ENCODE measurements around the gene SERTM1. TPM values are rescaled to one million over a fixed set of nuclear protein-coding genes. Genes with fewer than 3 reads are reported as not detected.

Gene SERTM1
- total and polyA plus RNA-seq, 2 experiments from 2014 or later, result 0.70 TPM; not detected in 1

DNA sequence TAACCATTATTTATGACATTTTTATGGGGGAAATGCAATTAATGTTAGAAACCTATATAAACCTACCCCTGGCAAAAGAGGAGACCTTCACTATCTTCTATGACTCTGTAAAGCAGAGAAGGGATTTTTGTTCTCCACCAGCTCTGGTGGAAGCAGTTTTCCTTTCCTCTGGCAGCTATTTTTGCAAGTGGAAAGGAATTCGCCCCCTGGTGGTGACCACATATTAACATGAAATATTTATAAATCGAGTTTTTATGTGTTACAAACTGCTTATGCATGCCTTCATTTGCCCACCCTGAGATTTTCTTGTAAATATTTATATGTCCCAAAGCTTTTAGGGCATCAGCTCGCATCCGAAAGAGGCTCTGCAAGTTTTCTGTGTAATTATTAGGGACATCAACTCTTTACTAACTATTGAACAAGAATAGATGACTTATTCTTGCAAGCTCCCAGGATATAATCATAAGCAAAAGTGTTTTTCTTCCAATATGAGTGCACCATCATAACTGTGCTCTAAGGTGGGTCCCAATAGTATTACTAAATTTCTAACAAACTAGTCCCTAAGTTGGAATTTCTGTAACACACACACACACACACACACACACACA is 62.4 kb downstream of the SERTM1 start:
- TF ChIP-seq, protein P1, sequence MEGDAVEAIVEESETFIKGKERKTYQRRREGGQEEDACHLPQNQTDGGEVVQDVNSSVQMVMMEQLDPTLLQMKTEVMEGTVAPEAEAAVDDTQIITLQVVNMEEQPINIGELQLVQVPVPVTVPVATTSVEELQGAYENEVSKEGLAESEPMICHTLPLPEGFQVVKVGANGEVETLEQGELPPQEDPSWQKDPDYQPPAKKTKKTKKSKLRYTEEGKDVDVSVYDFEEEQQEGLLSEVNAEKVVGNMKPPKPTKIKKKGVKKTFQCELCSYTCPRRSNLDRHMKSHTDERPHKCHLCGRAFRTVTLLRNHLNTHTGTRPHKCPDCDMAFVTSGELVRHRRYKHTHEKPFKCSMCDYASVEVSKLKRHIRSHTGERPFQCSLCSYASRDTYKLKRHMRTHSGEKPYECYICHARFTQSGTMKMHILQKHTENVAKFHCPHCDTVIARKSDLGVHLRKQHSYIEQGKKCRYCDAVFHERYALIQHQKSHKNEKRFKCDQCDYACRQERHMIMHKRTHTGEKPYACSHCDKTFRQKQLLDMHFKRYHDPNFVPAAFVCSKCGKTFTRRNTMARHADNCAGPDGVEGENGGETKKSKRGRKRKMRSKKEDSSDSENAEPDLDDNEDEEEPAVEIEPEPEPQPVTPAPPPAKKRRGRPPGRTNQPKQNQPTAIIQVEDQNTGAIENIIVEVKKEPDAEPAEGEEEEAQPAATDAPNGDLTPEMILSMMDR (IDR thresholded peaks at IDR 0.05; ENCODE audit: poor library complexity), result peak; percentile 73
- TF ChIP-seq EZH2phosphoT487 (IDR thresholded peaks at IDR 0.05; ENCODE audit: low read depth, severe bottlenecking, unreplicated experiment) (no peak), EZH2 (IDR thresholded peaks at IDR 0.05; ENCODE audit: borderline replicate concordance) (no peak)
- H3K4me2 ChIP-seq, result no peak overlapping the region
- 16% methylated on average over 4 of the region's 4 CpGs for WGBS (ENCODE audit: low lambda C conversion rate, missing lambda C conversion rate)

DNA sequence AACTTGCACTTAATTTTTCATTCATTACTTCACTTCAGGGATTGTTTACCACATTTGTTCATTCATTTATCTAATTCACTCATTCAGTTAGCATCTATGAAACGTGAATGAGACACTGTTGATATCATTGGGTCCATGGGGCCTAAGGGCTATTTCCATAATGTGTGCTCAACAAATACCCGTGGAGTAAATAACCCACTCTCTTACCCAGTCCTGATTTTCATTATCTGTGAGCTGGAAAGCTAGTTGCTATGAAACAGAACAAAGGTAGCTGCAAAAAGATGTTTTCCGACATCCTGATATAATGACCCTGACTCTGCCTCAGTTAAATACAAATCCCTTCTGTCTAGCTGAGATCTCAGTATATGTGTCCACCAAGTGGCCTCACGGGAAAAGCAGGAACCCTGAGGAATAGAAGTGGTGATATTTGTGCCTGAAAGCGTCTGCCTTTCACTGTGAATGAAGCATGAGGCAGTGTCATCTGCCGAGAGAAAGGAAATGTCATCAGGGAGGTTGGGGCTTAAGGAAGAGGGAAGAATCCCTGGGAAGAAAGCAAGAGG is 63.8 kb downstream of the SERTM1 start:
- no peak overlapping the region for H3K4me3 ChIP-seq
- no peak overlapping the region for H3K27ac ChIP-seq
- no peak overlapping the region for H3K4me2 ChIP-seq
- H4K20me1 ChIP-seq (ENCODE audit: insufficient read depth, poor library complexity, severe bottlenecking), result no peaks in the 10 kb centered on the region
- no peaks in the 10 kb centered on the region for H3K36me3 ChIP-seq (replicated peaks; ENCODE audit: insufficient read depth, low read depth)
- H3K9me3 ChIP-seq (ENCODE audit: low read depth), result no peaks in the 10 kb centered on the region
- TF ChIP-seq, protein P1 (IDR thresholded peaks at IDR 0.05; ENCODE audit: poor library complexity), result no peak
- TF ChIP-seq EZH2 (IDR thresholded peaks at IDR 0.05; ENCODE audit: borderline replicate concordance), result no peak
- no peak for TF ChIP-seq EZH2phosphoT487 (IDR thresholded peaks at IDR 0.05; ENCODE audit: low read depth, severe bottlenecking, unreplicated experiment)
- DNase-seq (ENCODE audit: low spot score), result no peak
- H3K79me2 ChIP-seq, result no peaks in the 10 kb centered on the region
- no peaks in the 10 kb centered on the region for H3K9me2 ChIP-seq (replicated peaks; ENCODE audit: insufficient read depth)
- H3K27me3 ChIP-seq, result no peaks in the 10 kb centered on the region
- no peak overlapping the region for H2AFZ ChIP-seq
- 66% methylated on average over 6 of the region's 6 CpGs for WGBS (ENCODE audit: low lambda C conversion rate, missing lambda C conversion rate)
- H3K4me1 ChIP-seq (ENCODE audit: insufficient read depth), result no peaks in the 10 kb centered on the region

More for the DNA sequence above, 62.4 kb downstream of the SERTM1 start:
- Histone ChIP-seq H4K20me1 (ENCODE audit: insufficient read depth, poor library complexity, severe bottlenecking) (no peaks in the 10 kb centered on the region), H3K79me2 (no peaks in the 10 kb centered on the region), H3K4me1 (ENCODE audit: insufficient read depth) (no peaks in the 10 kb centered on the region), H3K27ac (no peak overlapping the region), H3K4me3 (no peak overlapping the region), H3K9me2 (replicated peaks; ENCODE audit: insufficient read depth) (no peaks in the 10 kb centered on the region), H3K9me3 (ENCODE audit: low read depth) (no peaks in the 10 kb centered on the region), H3K27me3 (no peaks in the 10 kb centered on the region), H3K36me3 (replicated peaks; ENCODE audit: insufficient read depth, low read depth) (no peaks in the 10 kb centered on the region), H2AFZ (no peak overlapping the region)
- peak; percentile 83 for DNase-seq (ENCODE audit: low spot score)

DNA sequence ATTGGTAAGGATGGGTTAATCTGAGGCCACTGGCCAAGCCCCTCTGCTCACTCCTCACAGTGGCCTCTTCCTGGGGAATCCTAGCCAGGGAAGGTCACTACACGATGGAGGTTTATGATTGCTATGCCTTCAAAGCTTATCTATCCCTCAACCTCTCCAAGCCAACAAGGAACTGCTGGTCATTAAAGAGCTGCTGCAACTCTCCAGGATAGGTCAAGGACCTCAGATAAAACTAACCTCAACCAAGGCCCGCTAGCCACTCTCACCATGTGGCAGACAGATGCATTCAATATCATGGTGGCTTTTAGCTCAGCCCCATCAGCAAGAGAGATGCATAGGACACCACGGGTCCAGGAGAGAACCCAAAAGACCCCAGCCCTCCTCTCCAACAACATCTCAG is 71.6 kb downstream of the SERTM1 start:
- Histone ChIP-seq H2AFZ (no peak overlapping the region), H4K20me1 (ENCODE audit: insufficient read depth, poor library complexity, severe bottlenecking) (no peaks in the 10 kb centered on the region), H3K9me2 (replicated peaks; ENCODE audit: insufficient read depth) (no peaks in the 10 kb centered on the region), H3K27ac (no peak overlapping the region), H3K36me3 (replicated peaks; ENCODE audit: insufficient read depth, low read depth) (no peaks in the 10 kb centered on the region), H3K79me2 (no peaks in the 10 kb centered on the region), H3K27me3 (no peaks in the 10 kb centered on the region), H3K9me3 (ENCODE audit: low read depth) (no peaks in the 10 kb centered on the region), H3K4me2 (no peak overlapping the region), H3K4me1 (ENCODE audit: insufficient read depth) (no peaks in the 10 kb centered on the region), H3K4me3 (no peak overlapping the region)
- 83% methylated on average over 3 of the region's 3 CpGs for WGBS (ENCODE audit: low lambda C conversion rate, missing lambda C conversion rate)
- TF ChIP-seq EZH2 (IDR thresholded peaks at IDR 0.05; ENCODE audit: borderline replicate concordance), result no peak
- DNase-seq (ENCODE audit: low spot score), result no peak

DNA sequence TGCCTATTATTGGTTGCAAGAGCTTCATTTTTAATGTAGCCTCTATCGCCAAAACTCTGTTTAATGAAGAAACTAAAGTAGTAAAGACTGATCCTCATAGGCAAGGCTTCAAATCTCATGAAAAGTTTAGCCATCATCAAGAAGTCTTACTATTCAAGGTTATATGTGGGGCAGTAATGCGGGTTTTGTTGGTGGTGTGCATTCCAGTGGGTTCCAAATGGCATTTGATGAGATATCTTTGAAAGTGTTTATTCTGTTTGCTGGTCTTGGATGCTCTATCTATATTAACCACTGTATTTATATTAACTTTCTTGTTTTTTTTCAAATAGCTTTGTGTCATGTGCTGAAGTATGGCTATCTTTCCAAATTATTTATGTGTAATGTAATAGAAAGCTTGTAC is 72.2 kb downstream of the SERTM1 start:
- Histone ChIP-seq H3K4me1 (ENCODE audit: insufficient read depth) (no peaks in the 10 kb centered on the region), H3K27me3 (no peaks in the 10 kb centered on the region), H3K79me2 (no peaks in the 10 kb centered on the region), H3K27ac (no peak overlapping the region), H2AFZ (no peak overlapping the region), H3K36me3 (replicated peaks; ENCODE audit: insufficient read depth, low read depth) (no peaks in the 10 kb centered on the region), H3K4me2 (no peak overlapping the region), H4K20me1 (ENCODE audit: insufficient read depth, poor library complexity, severe bottlenecking) (no peaks in the 10 kb centered on the region), H3K4me3 (no peak overlapping the region), H3K9me3 (ENCODE audit: low read depth) (no peaks in the 10 kb centered on the region), H3K9me2 (replicated peaks; ENCODE audit: insufficient read depth) (no peaks in the 10 kb centered on the region)
- no peak for DNase-seq (ENCODE audit: low spot score)
- 88% methylated on average over 2 of the region's 2 CpGs for WGBS (ENCODE audit: low lambda C conversion rate, missing lambda C conversion rate)
- TF ChIP-seq, protein P1 (IDR thresholded peaks at IDR 0.05; ENCODE audit: poor library complexity), result no peak
- TF ChIP-seq EZH2phosphoT487 (IDR thresholded peaks at IDR 0.05; ENCODE audit: low read depth, severe bottlenecking, unreplicated experiment) (no peak), EZH2 (IDR thresholded peaks at IDR 0.05; ENCODE audit: borderline replicate concordance) (no peak)
